ENCODE measurements around the gene DEFB131B. TPM values are rescaled to one million over a fixed set of nuclear protein-coding genes. Genes with fewer than 3 reads are reported as not detected.

The DEFB131B gene
- polyA plus RNA-seq, 1 donor (not counting 4 experiments of a cell fraction or from before 2014, with no cell fraction given), result not detected

DNA sequence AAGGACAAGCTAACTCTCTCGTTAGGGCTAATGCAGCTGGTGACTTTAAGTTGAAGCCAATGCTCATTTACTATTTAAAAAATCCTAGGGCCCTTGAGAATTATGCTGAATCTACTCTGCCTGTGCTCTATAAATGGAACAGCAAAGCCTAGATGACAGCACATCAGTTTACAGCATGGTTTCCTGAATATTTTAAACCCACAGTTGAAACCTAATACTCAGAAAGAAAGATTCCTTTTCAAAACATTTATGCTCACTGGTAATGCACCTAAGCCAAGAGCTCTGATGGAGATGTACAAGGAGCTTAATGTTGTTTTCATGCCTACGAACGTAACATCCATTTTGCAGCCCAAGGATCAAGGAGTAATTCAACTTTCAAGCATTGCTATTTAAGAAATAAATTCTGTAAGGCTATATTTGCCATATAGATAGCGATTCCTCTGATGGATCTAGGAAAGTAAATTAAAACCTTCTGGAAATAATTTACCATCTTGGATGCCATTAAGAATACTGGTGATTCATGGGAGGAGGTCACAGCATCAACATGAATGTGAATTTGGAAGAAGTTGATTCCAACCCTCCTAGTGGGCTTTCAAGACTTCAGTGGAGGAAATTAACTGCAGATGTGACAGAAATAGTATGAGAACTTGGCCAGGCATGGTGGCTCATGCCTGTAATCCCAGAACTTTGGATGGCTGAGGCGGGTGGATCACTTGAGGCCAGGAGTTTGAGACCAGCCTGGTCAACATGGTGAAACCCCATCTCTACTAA, 35.7 kb downstream of the DEFB131B start:
- no peak overlapping the region for H3K4me2 ChIP-seq (ENCODE audit: control insufficient read depth, extremely low read depth, insufficient read depth, low read depth, low read length)
- no peaks in the 10 kb centered on the region for H3K9me3 ChIP-seq (ENCODE audit: control insufficient read depth, low read depth, low read length)
- H3K9me1 ChIP-seq (ENCODE audit: control insufficient read depth, extremely low read depth, insufficient read depth, low read length), result no peaks in the 10 kb centered on the region
- H4K20me1 ChIP-seq (ENCODE audit: control insufficient read depth, extremely low read depth, insufficient read depth, low read length), result no peaks in the 10 kb centered on the region
- dilution Hi-C loops (cut with MboI; ENCODE audit: extremely low pct_ligation_motif_present, low sequenced_read_pairs), result no loop called here
- no peak overlapping the region for H3K4me3 ChIP-seq (ENCODE audit: control insufficient read depth in 2 of 3, extremely low read depth in 1 of 3, insufficient read depth in 2 of 3, low read depth in 1 of 3, low read length in 3 of 3)
- FAIRE-seq (no peak), DNase-seq (ENCODE audit: low read depth, low spot score) (no peak)
- no peak overlapping the region for H3K27ac ChIP-seq (ENCODE audit: control insufficient read depth, insufficient read depth, low read length)
- H2AFZ ChIP-seq (ENCODE audit: control insufficient read depth, low read length), result no peak overlapping the region
- H3K79me2 ChIP-seq (ENCODE audit: control insufficient read depth, insufficient read depth, low read length), result no peaks in the 10 kb centered on the region
- H3K4me1 ChIP-seq (ENCODE audit: control insufficient read depth, extremely low read depth, insufficient read depth, low read length), result peaks cover 8% of the 10 kb centered on the region
- no peak overlapping the region for H3K9ac ChIP-seq (ENCODE audit: control insufficient read depth, extremely low read depth, insufficient read depth, low read length)
- peaks cover 0 to 9% of the 10 kb centered on the region in 2 experiments for H3K36me3 ChIP-seq (ENCODE audit: control insufficient read depth in 2 of 2, extremely low read depth in 1 of 2, insufficient read depth in 2 of 2, low read length in 2 of 2)
- H3K27me3 ChIP-seq (ENCODE audit: control insufficient read depth, extremely low read depth, insufficient read depth, low read length), result no peaks in the 10 kb centered on the region
- TF ChIP-seq EZH2 (IDR thresholded peaks at IDR 0.05; ENCODE audit: low read length), result no peak
- TF ChIP-seq CTCF (optimal IDR thresholded peaks at IDR 0.05 in 1 of 3, IDR thresholded peaks at IDR 0.05 in 1 of 3, conservative IDR thresholded peaks at IDR 0.05 in 1 of 3; ENCODE audit: extremely low read depth in 1 of 3, insufficient read depth in 2 of 3, low read length in 3 of 3), result no peak

DNA sequence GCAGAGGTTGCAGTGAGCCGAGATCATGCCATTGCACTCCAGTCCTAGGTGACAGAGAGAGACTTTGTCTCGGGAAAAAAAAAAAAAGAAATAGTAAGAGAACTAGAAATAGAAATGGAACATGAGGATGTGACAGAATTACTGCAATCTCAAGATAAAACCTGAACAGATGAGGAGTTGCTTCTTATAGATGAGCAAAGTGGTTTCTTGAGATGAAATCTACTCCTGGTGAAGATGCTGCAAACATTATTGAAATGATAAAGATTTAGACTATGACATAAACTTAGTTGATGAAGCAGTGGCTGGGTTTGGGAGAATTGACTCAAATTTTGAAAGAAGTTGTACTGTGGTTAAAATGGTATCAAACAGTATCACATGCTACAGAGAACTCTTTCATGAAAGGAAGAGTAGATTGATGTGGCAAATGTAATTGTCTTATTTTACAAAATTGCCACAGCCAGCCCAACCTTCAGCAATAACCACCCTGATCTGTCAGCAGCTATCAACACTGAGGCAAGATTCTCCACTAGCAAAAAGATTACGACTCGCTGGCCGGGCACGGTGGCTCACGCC, 36.5 kb downstream of the DEFB131B start:
- DNase-seq (ENCODE audit: low read depth, low spot score), result no peak
- H3K9me3 ChIP-seq (ENCODE audit: control insufficient read depth, low read depth, low read length), result no peaks in the 10 kb centered on the region
- H4K20me1 ChIP-seq (ENCODE audit: control insufficient read depth, extremely low read depth, insufficient read depth, low read length), result no peaks in the 10 kb centered on the region
- H3K4me1 ChIP-seq (ENCODE audit: control insufficient read depth, extremely low read depth, insufficient read depth, low read length), result peaks cover 8% of the 10 kb centered on the region
- TF ChIP-seq EZH2 (IDR thresholded peaks at IDR 0.05; ENCODE audit: low read length), result no peak
- no peak for TF ChIP-seq CTCF (optimal IDR thresholded peaks at IDR 0.05 in 1 of 3, IDR thresholded peaks at IDR 0.05 in 1 of 3, conservative IDR thresholded peaks at IDR 0.05 in 1 of 3; ENCODE audit: extremely low read depth in 1 of 3, insufficient read depth in 2 of 3, low read length in 3 of 3)
- no peak overlapping the region for H3K4me3 ChIP-seq (ENCODE audit: control insufficient read depth in 2 of 3, extremely low read depth in 1 of 3, insufficient read depth in 2 of 3, low read depth in 1 of 3, low read length in 3 of 3)
- no peak overlapping the region for H2AFZ ChIP-seq (ENCODE audit: control insufficient read depth, low read length)
- H3K9ac ChIP-seq (ENCODE audit: control insufficient read depth, extremely low read depth, insufficient read depth, low read length), result no peak overlapping the region
- H3K9me1 ChIP-seq (ENCODE audit: control insufficient read depth, extremely low read depth, insufficient read depth, low read length), result no peaks in the 10 kb centered on the region
- no peak overlapping the region for H3K4me2 ChIP-seq (ENCODE audit: control insufficient read depth, extremely low read depth, insufficient read depth, low read depth, low read length)
- H3K27ac ChIP-seq (ENCODE audit: control insufficient read depth, insufficient read depth, low read length), result no peak overlapping the region
- peaks cover 0 to 9% of the 10 kb centered on the region in 2 experiments for H3K36me3 ChIP-seq (ENCODE audit: control insufficient read depth in 2 of 2, extremely low read depth in 1 of 2, insufficient read depth in 2 of 2, low read length in 2 of 2)
- dilution Hi-C loops (cut with MboI; ENCODE audit: extremely low pct_ligation_motif_present, low sequenced_read_pairs), result no loop called here
- no peaks in the 10 kb centered on the region for H3K27me3 ChIP-seq (ENCODE audit: control insufficient read depth, extremely low read depth, insufficient read depth, low read length)
- no peak for FAIRE-seq
- no peaks in the 10 kb centered on the region for H3K79me2 ChIP-seq (ENCODE audit: control insufficient read depth, insufficient read depth, low read length)
